ENCODE data around the gene CHCHD6. TPM values are rescaled to one million over a fixed set of nuclear protein-coding genes. Genes with fewer than 3 reads are reported as not detected.

CHCHD6 gene
- total RNA-seq, 1 donor from 2014 or later, result 28.7 TPM

DNA sequence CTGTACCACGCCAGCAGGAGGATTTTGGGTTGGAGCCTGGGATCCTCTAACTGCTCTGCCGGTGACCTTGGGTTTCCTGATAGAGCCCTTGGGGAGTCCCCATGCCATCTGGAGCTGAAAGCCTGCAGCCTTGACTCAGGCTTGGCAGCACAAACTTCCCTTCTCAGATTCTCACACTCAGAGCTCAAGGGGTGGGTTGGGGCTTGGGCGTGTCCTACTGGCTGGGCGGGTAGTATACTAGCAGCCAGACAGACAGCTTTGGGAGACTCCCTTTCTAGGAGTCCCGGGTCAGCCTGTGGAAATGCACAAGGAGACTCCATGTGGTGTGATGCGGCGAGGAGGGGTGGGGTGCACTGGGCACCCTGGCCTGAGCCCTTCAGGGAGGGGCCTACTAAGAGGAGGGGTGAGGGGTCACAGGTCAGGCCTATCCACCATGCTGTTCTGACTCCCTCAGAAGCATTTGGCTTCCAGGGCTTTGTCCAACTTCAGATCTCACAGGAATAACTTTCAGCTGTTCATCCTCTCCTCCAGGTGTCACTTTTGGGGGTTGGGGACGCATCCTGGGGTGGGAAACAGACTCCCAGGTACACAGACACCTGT lies 257.3 kb downstream of the CHCHD6 start:
- H3K4me3 ChIP-seq (ENCODE audit: low read depth, low read length), result no peak overlapping the region
- no peaks in the 10 kb centered on the region for H3K36me3 ChIP-seq (ENCODE audit: control insufficient read depth, insufficient read depth, low read length)
- TF ChIP-seq, protein P1, sequence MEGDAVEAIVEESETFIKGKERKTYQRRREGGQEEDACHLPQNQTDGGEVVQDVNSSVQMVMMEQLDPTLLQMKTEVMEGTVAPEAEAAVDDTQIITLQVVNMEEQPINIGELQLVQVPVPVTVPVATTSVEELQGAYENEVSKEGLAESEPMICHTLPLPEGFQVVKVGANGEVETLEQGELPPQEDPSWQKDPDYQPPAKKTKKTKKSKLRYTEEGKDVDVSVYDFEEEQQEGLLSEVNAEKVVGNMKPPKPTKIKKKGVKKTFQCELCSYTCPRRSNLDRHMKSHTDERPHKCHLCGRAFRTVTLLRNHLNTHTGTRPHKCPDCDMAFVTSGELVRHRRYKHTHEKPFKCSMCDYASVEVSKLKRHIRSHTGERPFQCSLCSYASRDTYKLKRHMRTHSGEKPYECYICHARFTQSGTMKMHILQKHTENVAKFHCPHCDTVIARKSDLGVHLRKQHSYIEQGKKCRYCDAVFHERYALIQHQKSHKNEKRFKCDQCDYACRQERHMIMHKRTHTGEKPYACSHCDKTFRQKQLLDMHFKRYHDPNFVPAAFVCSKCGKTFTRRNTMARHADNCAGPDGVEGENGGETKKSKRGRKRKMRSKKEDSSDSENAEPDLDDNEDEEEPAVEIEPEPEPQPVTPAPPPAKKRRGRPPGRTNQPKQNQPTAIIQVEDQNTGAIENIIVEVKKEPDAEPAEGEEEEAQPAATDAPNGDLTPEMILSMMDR (IDR thresholded peaks at IDR 0.05; ENCODE audit: insufficient read depth, low read length, poor library complexity, severe bottlenecking), result no peak
- DNase-seq (ENCODE audit: low read depth), result no peak
- no peaks in the 10 kb centered on the region for H3K27me3 ChIP-seq (ENCODE audit: control insufficient read depth, insufficient read depth, low read length)

DNA sequence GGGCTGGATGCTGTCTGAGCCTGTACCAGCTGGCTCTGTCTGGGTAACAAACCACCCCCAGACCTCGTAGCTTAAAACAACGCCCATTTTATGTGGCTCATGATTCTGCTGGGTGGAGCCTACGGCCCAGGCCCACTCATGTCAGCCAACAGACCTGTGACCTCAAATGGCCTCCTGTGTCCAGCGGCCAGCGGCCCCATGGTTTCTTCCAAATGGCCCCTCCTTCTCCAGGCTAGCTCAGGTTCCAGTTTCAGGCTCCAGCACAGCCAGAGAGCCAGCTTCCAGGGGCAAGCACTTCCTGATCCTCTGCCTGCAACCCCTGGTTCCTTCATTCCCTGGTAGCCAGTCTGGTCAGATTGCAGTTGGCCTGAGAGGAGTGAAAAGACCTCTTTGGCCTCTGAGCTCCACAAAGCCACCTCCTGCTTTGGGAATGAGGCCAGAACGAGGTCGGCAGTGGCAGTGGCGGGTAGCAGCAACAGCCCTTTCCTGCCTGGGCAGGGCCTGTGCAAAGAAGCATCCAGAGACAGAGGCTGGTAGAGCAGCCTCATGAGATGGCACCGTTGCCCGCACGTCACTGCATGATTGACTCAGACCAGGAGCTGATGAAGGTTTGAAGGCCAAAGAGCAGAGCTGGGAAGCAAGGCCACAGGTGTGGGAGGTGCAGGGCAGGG lies 257.9 kb downstream of the CHCHD6 start:
- TF ChIP-seq, protein P1 (IDR thresholded peaks at IDR 0.05; ENCODE audit: insufficient read depth, low read length, poor library complexity, severe bottlenecking), result no peak
- H3K27me3 ChIP-seq (ENCODE audit: control insufficient read depth, insufficient read depth, low read length), result no peaks in the 10 kb centered on the region
- no peak overlapping the region for H3K4me3 ChIP-seq (ENCODE audit: low read depth, low read length)
- no peak for DNase-seq (ENCODE audit: low read depth)
- no peaks in the 10 kb centered on the region for H3K36me3 ChIP-seq (ENCODE audit: control insufficient read depth, insufficient read depth, low read length)

DNA sequence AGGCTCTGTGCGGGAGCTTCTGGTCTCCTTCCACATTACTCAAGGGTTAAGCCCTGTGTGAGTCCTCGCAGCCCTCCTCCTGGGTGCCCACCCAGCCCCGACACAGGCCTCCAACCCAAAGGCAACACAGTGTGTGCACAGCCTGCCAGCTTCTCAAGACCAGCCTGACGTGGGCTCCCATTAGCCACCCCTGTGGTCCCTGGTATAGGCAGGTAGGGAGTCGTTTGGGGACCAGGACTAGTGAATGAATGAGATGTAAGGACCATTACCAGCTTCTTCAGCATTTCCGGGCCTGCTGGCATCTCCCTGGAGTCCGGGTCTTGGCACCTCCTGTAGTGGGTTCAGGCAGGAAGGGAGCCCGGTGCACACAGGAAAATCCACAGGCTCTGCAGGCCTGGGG lies 258.7 kb downstream of the CHCHD6 start:
- Histone ChIP-seq H3K27me3 (ENCODE audit: control insufficient read depth, insufficient read depth, low read length) (no peaks in the 10 kb centered on the region), H3K4me3 (ENCODE audit: low read depth, low read length) (no peak overlapping the region), H3K36me3 (ENCODE audit: control insufficient read depth, insufficient read depth, low read length) (no peaks in the 10 kb centered on the region)
- no peak for DNase-seq (ENCODE audit: low read depth)
- TF ChIP-seq, protein P1 (IDR thresholded peaks at IDR 0.05; ENCODE audit: insufficient read depth, low read length, poor library complexity, severe bottlenecking), result no peak

DNA sequence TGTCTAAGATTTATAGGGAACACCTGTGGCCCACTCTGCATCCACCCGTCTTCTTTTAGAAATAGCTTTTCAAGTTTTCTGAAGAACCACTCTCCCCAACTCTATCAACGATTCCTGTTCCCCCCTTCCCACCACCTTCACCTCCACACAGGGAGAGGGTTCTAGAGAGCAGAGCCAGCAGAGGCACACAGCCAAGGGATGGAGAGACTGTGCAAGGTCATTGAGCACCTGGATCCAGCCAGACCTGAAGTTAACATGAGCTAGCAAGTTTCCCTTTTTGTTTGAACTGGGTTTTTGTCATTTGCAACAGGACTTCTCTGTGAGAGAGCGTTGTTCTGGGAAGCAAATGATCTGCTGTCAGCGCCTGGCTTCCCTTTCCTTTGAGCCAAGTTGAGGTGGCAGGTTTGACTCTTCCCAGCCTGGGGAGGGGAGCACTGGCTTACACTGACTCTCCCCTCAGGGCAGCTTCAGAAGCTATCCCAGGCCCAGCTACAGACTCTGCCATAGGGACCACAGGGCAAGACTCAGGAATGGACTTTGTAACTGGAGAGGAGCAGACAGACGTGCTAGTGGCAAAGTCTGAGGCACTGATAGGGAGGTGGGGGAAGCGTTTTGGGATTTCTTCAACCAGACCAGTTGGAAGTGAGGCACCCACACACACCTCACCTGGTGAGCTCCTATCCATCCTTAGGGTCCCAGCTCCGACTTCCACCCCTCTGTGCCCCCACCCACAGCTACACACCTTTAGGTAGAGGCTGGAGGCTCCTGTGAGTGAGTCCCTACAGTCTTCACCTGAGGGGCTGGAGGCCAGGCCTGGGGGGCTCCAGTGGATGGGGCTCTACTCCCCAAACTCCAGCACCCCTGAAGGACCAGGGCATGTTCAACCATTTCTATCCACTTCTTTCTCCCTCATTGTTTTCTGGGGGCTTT lies 259.5 kb downstream of the CHCHD6 start:
- H3K4me3 ChIP-seq (ENCODE audit: low read depth, low read length), result no peak overlapping the region
- TF ChIP-seq, protein P1 (IDR thresholded peaks at IDR 0.05; ENCODE audit: insufficient read depth, low read length, poor library complexity, severe bottlenecking), result no peak
- H3K27me3 ChIP-seq (ENCODE audit: control insufficient read depth, insufficient read depth, low read length), result no peaks in the 10 kb centered on the region
- DNase-seq (ENCODE audit: low read depth), result no peak
- H3K36me3 ChIP-seq (ENCODE audit: control insufficient read depth, insufficient read depth, low read length), result no peaks in the 10 kb centered on the region

DNA sequence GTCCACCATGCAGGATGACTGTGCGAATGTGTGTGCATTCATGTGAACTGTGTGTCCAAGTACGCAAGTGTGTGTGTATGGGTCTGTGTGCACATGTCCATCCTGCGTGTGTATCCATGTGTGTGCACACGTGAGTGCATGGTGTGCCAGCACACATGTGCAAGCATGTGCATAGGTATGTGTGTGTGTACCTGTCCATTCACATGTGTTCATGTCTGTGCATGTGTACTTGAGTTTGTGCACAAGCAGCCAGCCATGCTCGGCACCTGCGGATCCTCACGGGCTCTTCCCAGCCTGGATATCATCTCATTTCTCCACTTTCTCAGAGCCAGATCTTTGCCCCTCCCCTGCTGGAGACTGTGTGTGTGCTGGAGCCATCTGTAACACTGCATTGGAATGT lies 260.2 kb downstream of the CHCHD6 start:
- Histone ChIP-seq H3K4me3 (ENCODE audit: low read depth, low read length) (no peak overlapping the region), H3K27me3 (ENCODE audit: control insufficient read depth, insufficient read depth, low read length) (no peaks in the 10 kb centered on the region), H3K36me3 (ENCODE audit: control insufficient read depth, insufficient read depth, low read length) (no peaks in the 10 kb centered on the region)
- TF ChIP-seq, protein P1 (IDR thresholded peaks at IDR 0.05; ENCODE audit: insufficient read depth, low read length, poor library complexity, severe bottlenecking), result no peak
- DNase-seq (ENCODE audit: low read depth), result no peak
